IPS-11a (cell line): ENCODE data around the gene CPHXL2.

Experiments
- H3K4me3 ChIP-seq: one replicate; pipeline ENCODE4 v1.5.1; 2013; ENCODE audit warnings: low read depth, low read length, control low read depth

The CPHXL2 gene

GRCh38 chr16:75644240-75645012, 32.4 kb downstream of the CPHXL2 start:
- no peak overlapping the region for H3K4me3 ChIP-seq

GRCh38 chr16:75640598-75640997, 36.2 kb downstream of the CPHXL2 start:
- H3K4me3 ChIP-seq: no peak overlapping the region

GRCh38 chr16:75635036-75635435, 41.8 kb downstream of the CPHXL2 start:
- H3K4me3 ChIP-seq: no peak overlapping the region

GRCh38 chr16:75632857-75633256, 44.0 kb downstream of the CPHXL2 start:
- H3K4me3 ChIP-seq: no peak overlapping the region

- no peak overlapping the region for H3K4me3 ChIP-seq
Observed at GRCh38 chr16:75630052-75630451, 46.8 kb downstream of the CPHXL2 start.

GRCh38 chr16:75629132-75629531, 47.7 kb downstream of the CPHXL2 start:
- no peak overlapping the region for H3K4me3 ChIP-seq

- no peak overlapping the region for H3K4me3 ChIP-seq
Observed at GRCh38 chr16:75628351-75628750, 48.5 kb downstream of the CPHXL2 start.

- no peak overlapping the region for H3K4me3 ChIP-seq
Observed at GRCh38 chr16:75627851-75628250, 49.0 kb downstream of the CPHXL2 start.

- H3K4me3 ChIP-seq: no peak overlapping the region
Observed at GRCh38 chr16:75626806-75627205, 50.0 kb downstream of the CPHXL2 start.

- H3K4me3 ChIP-seq: no peak overlapping the region
Observed at GRCh38 chr16:75624921-75625334, 51.9 kb downstream of the CPHXL2 start.

- peak within 1 kb of the TSS; percentile 68 for H3K4me3 ChIP-seq
Observed at GRCh38 chr16:75622761-75623605, 53.8 kb downstream of the CPHXL2 start, which contains the start of gene ADAT1. TSS of gene ADAT1 (minus strand) at chr16:75623281. CDS start at chr16:75620799, 2,482 bp downstream.

GRCh38 chr16:75621170-75621477, 55.7 kb downstream of the CPHXL2 start:
- H3K4me3 ChIP-seq: no peak overlapping the region

- H3K4me3 ChIP-seq: no peak overlapping the region
Observed at GRCh38 chr16:75620326-75621169, 56.3 kb downstream of the CPHXL2 start.

GRCh38 chr16:75618780-75619179, 58.0 kb downstream of the CPHXL2 start:
- H3K4me3 ChIP-seq: no peak overlapping the region

- H3K4me3 ChIP-seq: no peak overlapping the region
Observed at GRCh38 chr16:75617121-75617520, 59.7 kb downstream of the CPHXL2 start.

- no peak overlapping the region for H3K4me3 ChIP-seq
Observed at GRCh38 chr16:75616521-75617010, 60.2 kb downstream of the CPHXL2 start.

- no peak overlapping the region for H3K4me3 ChIP-seq
Observed at GRCh38 chr16:75615619-75616018, 61.2 kb downstream of the CPHXL2 start.

- no peak overlapping the region for H3K4me3 ChIP-seq
Observed at GRCh38 chr16:75614066-75614897, 62.5 kb downstream of the CPHXL2 start.
